ENCODE results near the gene PPY.
"Not testable (repeated sequence)": the region's sequence is repeated elsewhere in the genome, so short reads cannot be mapped to it uniquely, and the experiment has no call there.

The PPY gene

DNA sequence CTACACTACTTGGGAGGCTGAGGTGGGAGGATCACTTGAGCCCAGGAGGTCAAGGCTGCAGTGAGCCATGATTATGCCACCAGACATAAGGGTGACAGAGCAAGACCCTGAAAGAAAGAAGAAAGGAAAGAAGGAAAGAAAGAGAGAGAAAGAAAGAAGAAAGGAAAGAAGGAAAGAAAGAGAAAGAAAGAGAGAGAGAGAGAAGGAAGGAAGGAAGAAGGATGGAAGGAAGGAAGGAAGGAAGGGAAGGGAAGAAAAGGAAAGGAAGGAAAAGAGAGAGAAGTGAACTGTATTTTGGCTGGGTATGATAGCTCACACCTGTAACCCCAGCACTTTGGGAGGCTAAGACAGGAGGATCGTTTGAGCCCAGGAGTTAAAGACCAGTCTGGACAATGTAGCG is 35.8 kb upstream of the PPY start:
- Histone ChIP-seq H3K4me1 (ENCODE audit: control insufficient read depth, insufficient read depth, low read length, unreplicated experiment) (no peaks in the 10 kb centered on the region), H3K79me2 (ENCODE audit: control insufficient read depth, insufficient read depth, low read length, unreplicated experiment) (no peaks in the 10 kb centered on the region), H3K36me3 (ENCODE audit: insufficient read depth, low read length) (no peaks in the 10 kb centered on the region), H3K27me3 (ENCODE audit: insufficient read depth, low read length) (peaks cover 54% of the 10 kb centered on the region), H2AFZ (ENCODE audit: low read length, unreplicated experiment) (no peak overlapping the region), H3K27ac (ENCODE audit: low read depth, low read length) (no peak overlapping the region), H3K4me3 (ENCODE audit: low read depth, low read length) (no peak overlapping the region)

- Histone ChIP-seq H3K79me2 (ENCODE audit: control insufficient read depth, insufficient read depth, low read length, unreplicated experiment) (no peaks in the 10 kb centered on the region), H3K27ac (ENCODE audit: low read depth, low read length) (no peak overlapping the region), H3K4me1 (ENCODE audit: control insufficient read depth, insufficient read depth, low read length, unreplicated experiment) (no peaks in the 10 kb centered on the region), H2AFZ (ENCODE audit: low read length, unreplicated experiment) (no peak overlapping the region), H3K36me3 (ENCODE audit: insufficient read depth, low read length) (no peaks in the 10 kb centered on the region), H3K27me3 (ENCODE audit: insufficient read depth, low read length) (peaks cover 45% of the 10 kb centered on the region), H3K4me3 (ENCODE audit: low read depth, low read length) (no peak overlapping the region)
Measured at GRCh38 chr17:43976963-43977837, 34.9 kb upstream of the PPY start.

DNA sequence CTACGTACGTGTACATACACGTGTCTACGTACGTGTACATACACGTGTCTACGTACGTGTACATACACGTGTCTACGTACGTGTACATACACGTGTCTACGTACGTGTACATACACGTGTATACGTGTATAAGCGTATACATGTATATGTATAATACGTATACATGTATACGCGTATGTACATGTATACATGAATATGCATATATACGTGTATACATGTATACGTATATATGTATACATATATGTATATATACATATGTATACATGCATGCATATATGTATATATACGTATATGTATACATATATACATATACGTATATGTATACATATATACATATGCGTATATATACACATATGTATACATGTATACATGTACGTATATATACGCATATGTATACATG is 33.6 kb upstream of the PPY start:
- no peaks in the 10 kb centered on the region for H3K36me3 ChIP-seq (ENCODE audit: insufficient read depth, low read length)
- H3K4me1 ChIP-seq (ENCODE audit: control insufficient read depth, insufficient read depth, low read length, unreplicated experiment): no peaks in the 10 kb centered on the region
- no peak overlapping the region for H3K4me3 ChIP-seq (ENCODE audit: low read depth, low read length)
- no peak overlapping the region for H3K27ac ChIP-seq (ENCODE audit: low read depth, low read length)
- no peaks in the 10 kb centered on the region for H3K79me2 ChIP-seq (ENCODE audit: control insufficient read depth, insufficient read depth, low read length, unreplicated experiment)
- H2AFZ ChIP-seq (ENCODE audit: low read length, unreplicated experiment): no peak overlapping the region
- peaks cover 38% of the 10 kb centered on the region for H3K27me3 ChIP-seq (ENCODE audit: insufficient read depth, low read length)

GRCh38 chr17:43974382-43975266 is 32.3 kb upstream of the PPY start:
- no peak overlapping the region for H2AFZ ChIP-seq (ENCODE audit: low read length, unreplicated experiment)
- H3K4me1 ChIP-seq (ENCODE audit: control insufficient read depth, insufficient read depth, low read length, unreplicated experiment): no peaks in the 10 kb centered on the region
- no peaks in the 10 kb centered on the region for H3K36me3 ChIP-seq (ENCODE audit: insufficient read depth, low read length)

GRCh38 chr17:43972444-43973212 is 30.4 kb upstream of the PPY start:
- not testable (repeated sequence) for H3K4me1 ChIP-seq (ENCODE audit: control insufficient read depth, insufficient read depth, low read length, unreplicated experiment); H2AFZ ChIP-seq (ENCODE audit: low read length, unreplicated experiment); H3K27ac ChIP-seq (ENCODE audit: low read depth, low read length); H3K4me3 ChIP-seq (ENCODE audit: low read depth, low read length); H3K36me3 ChIP-seq (ENCODE audit: insufficient read depth, low read length); H3K79me2 ChIP-seq (ENCODE audit: control insufficient read depth, insufficient read depth, low read length, unreplicated experiment)
- H3K27me3 ChIP-seq (ENCODE audit: insufficient read depth, low read length): peaks cover 18% of the 10 kb centered on the region

More at GRCh38 chr17:43974382-43975266, 32.3 kb upstream of the PPY start:
- peaks cover 36% of the 10 kb centered on the region for H3K27me3 ChIP-seq (ENCODE audit: insufficient read depth, low read length)
- no peaks in the 10 kb centered on the region for H3K79me2 ChIP-seq (ENCODE audit: control insufficient read depth, insufficient read depth, low read length, unreplicated experiment)
- no peak overlapping the region for H3K4me3 ChIP-seq (ENCODE audit: low read depth, low read length)
- H3K27ac ChIP-seq (ENCODE audit: low read depth, low read length): no peak overlapping the region

DNA sequence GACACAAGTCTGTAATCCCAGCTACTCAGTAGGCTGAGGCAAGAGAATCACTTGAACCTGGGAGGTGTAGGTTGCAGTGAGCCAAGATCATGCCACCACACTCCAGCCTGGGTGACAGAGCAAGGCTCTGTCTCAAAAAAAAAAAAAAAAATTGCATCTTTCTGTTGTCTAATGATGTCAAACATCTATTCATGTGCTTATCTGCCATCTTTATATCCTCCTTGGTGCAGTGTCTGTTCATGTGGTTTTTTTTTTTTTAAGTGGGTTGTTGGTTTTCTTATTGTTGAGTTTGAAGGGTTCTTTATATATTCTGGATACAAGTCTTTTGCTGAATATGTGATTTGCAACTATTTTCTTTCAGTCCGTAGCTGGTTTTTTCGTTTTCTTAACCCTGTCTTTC is 29.2 kb upstream of the PPY start:
- H2AFZ ChIP-seq (ENCODE audit: low read length, unreplicated experiment); H3K79me2 ChIP-seq (ENCODE audit: control insufficient read depth, insufficient read depth, low read length, unreplicated experiment); H3K4me3 ChIP-seq (ENCODE audit: low read depth, low read length); H3K36me3 ChIP-seq (ENCODE audit: insufficient read depth, low read length); H3K27ac ChIP-seq (ENCODE audit: low read depth, low read length); H3K4me1 ChIP-seq (ENCODE audit: control insufficient read depth, insufficient read depth, low read length, unreplicated experiment): not testable (repeated sequence)
- H3K27me3 ChIP-seq (ENCODE audit: insufficient read depth, low read length): peaks cover 12% of the 10 kb centered on the region; the same call in 1 of the 2 replicates

GRCh38 chr17:43970366-43970765 is 28.1 kb upstream of the PPY start:
- Histone ChIP-seq H3K4me1 (ENCODE audit: control insufficient read depth, insufficient read depth, low read length, unreplicated experiment) (no peaks in the 10 kb centered on the region), H3K79me2 (ENCODE audit: control insufficient read depth, insufficient read depth, low read length, unreplicated experiment) (no peaks in the 10 kb centered on the region), H2AFZ (ENCODE audit: low read length, unreplicated experiment) (no peak overlapping the region), H3K27ac (ENCODE audit: low read depth, low read length) (no peak overlapping the region), H3K36me3 (ENCODE audit: insufficient read depth, low read length) (no peaks in the 10 kb centered on the region), H3K27me3 (ENCODE audit: insufficient read depth, low read length) (peaks cover 12% of the 10 kb centered on the region; the same call in 1 of the 2 replicates), H3K4me3 (ENCODE audit: low read depth, low read length) (no peak overlapping the region)

DNA sequence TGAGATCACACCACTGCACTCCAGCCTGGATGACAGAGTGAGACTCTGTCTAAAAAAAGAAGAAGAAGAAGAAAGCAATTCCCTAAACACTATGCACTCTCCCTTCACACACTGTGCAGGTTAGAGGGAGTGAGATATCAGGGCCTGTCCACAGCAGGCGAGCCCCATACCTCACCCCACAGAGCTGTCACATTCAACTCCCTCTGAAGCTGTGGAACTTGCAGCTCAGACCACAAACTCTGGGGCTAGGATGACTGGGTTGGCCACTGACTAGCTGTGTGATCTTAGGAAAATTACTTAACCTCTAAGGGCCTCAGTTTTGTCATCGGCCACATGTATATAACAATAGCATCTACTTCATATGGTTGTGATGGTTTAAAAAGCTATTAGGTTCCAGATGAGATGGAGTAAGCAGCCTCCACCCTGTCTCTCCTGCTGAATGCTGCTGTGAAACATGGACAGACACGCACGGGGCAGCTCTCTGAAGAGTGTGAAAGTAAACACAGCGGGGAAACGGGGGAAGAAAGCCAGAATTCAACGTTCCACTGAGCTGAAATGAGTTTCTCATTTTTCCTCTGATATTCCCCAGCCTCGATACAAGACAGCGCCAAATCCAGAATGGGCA is 25.1 kb upstream of the PPY start:
- no peak overlapping the region for H2AFZ ChIP-seq (ENCODE audit: low read length, unreplicated experiment)
- no peak overlapping the region for H3K27ac ChIP-seq (ENCODE audit: low read depth, low read length)
- no peaks in the 10 kb centered on the region for H3K27me3 ChIP-seq (ENCODE audit: insufficient read depth, low read length)
- H3K4me1 ChIP-seq (ENCODE audit: control insufficient read depth, insufficient read depth, low read length, unreplicated experiment): no peaks in the 10 kb centered on the region
- no peak overlapping the region for H3K4me3 ChIP-seq (ENCODE audit: low read depth, low read length)
- H3K36me3 ChIP-seq (ENCODE audit: insufficient read depth, low read length): no peaks in the 10 kb centered on the region
- H3K79me2 ChIP-seq (ENCODE audit: control insufficient read depth, insufficient read depth, low read length, unreplicated experiment): no peaks in the 10 kb centered on the region

- Histone ChIP-seq H3K4me3 (ENCODE audit: low read depth, low read length) (no peak overlapping the region), H3K4me1 (ENCODE audit: control insufficient read depth, insufficient read depth, low read length, unreplicated experiment) (peaks cover 3% of the 10 kb centered on the region), H3K79me2 (ENCODE audit: control insufficient read depth, insufficient read depth, low read length, unreplicated experiment) (no peaks in the 10 kb centered on the region), H3K27ac (ENCODE audit: low read depth, low read length) (no peak overlapping the region), H3K27me3 (ENCODE audit: insufficient read depth, low read length) (no peaks in the 10 kb centered on the region), H3K36me3 (ENCODE audit: insufficient read depth, low read length) (no peaks in the 10 kb centered on the region), H2AFZ (ENCODE audit: low read length, unreplicated experiment) (no peak overlapping the region)
Measured at GRCh38 chr17:43966276-43966675, 24.0 kb upstream of the PPY start.

- Histone ChIP-seq H3K79me2 (ENCODE audit: control insufficient read depth, insufficient read depth, low read length, unreplicated experiment) (no peaks in the 10 kb centered on the region), H3K36me3 (ENCODE audit: insufficient read depth, low read length) (no peaks in the 10 kb centered on the region), H3K27ac (ENCODE audit: low read depth, low read length) (no peak overlapping the region), H2AFZ (ENCODE audit: low read length, unreplicated experiment) (no peak overlapping the region), H3K4me3 (ENCODE audit: low read depth, low read length) (no peak overlapping the region), H3K4me1 (ENCODE audit: control insufficient read depth, insufficient read depth, low read length, unreplicated experiment) (peaks cover 19% of the 10 kb centered on the region), H3K27me3 (ENCODE audit: insufficient read depth, low read length) (no peaks in the 10 kb centered on the region)
Measured at GRCh38 chr17:43962479-43962878, 20.2 kb upstream of the PPY start.
